HEK293 (cell line): ENCODE results near the gene RNF126.

Experiments
- CTCF ChIA-PET: fragments of 350-600 bp; formaldehyde crosslinking; extraction: SDS; loops from one replicate; lab custom pipeline; 2021; ENCODE audit warnings: antibody characterized with exemption; lab: Yijun Ruan, JAX
- POLR2A ChIA-PET: fragments of 300-600 bp; formaldehyde crosslinking; extraction: SDS; loops from one replicate; lab custom pipeline; 2020; ENCODE audit warnings: antibody characterized with exemption, inconsistent platforms; lab: Yijun Ruan, JAX
- H3K27ac ChIP-seq: fragments of 200-500 bp; sonication (Bioruptor generic); 2 replicates; pipeline ENCODE4 v1.5.1; 2014; ENCODE audit warnings: low read depth, low read length, control low read depth, inconsistent platforms; ENCODE audit errors: extremely low read depth
- H3K36me3 ChIP-seq, 2 experiments: fragments of 200-500 bp in 1 of 2; sonication (Bioruptor generic) in 1 of 2; 1 replicate in 1 of 2; 2 replicates in 1 of 2; pipeline ENCODE4 v1.5.1; 2014 to 2017; ENCODE audit warnings: inconsistent platforms in 2 of 2, low read length in 2 of 2; ENCODE audit not compliant: control insufficient read depth in 2 of 2, insufficient read depth in 1 of 2
- H3K4me1 ChIP-seq: fragments of 200-500 bp; sonication (Bioruptor generic); 2 replicates; pipeline ENCODE4 v1.5.1; 2014; ENCODE audit warnings: mild to moderate bottlenecking, low read length, inconsistent platforms; ENCODE audit not compliant: control insufficient read depth, insufficient read depth
- H3K4me3 ChIP-seq: 2 replicates; pipeline ENCODE4 v1.5.1; 2011; ENCODE audit warnings: low read depth, mild to moderate bottlenecking, control low read depth, low read length, moderate library complexity
- H3K9me3 ChIP-seq: fragments of 200-500 bp; sonication (Bioruptor generic); 2 replicates; pipeline ENCODE4 v1.5.1; 2014; ENCODE audit warnings: low read depth, low read length, inconsistent platforms; ENCODE audit not compliant: control insufficient read depth, insufficient read depth
- GLIS1 ChIP-seq: fragments of 450-650 bp; formaldehyde crosslinking; IDR thresholded peaks from 2 replicates; pipeline ENCODE4 v1.5.1; 2016; ENCODE audit warnings: missing biosample characterization, missing genetic modification characterization
- HOXC10 ChIP-seq: sonication (generic); formaldehyde crosslinking; IDR thresholded peaks from 2 replicates; pipeline ENCODE4 v1.8.1; 2023; ENCODE audit warnings: mild to moderate bottlenecking, missing genetic modification reagents
- KLF1 ChIP-seq: fragments of 450-650 bp; formaldehyde crosslinking; IDR thresholded peaks from 2 replicates; pipeline ENCODE4 v1.5.1; 2016; ENCODE audit warnings: missing biosample characterization, missing genetic modification characterization
- KLF10 ChIP-seq: fragments of 450-650 bp; IDR thresholded peaks from 2 replicates; pipeline ENCODE4 v1.5.1; 2018; ENCODE audit warnings: missing biosample characterization, mild to moderate bottlenecking, missing genetic modification characterization
- KLF16 ChIP-seq: fragments of 450-650 bp; formaldehyde crosslinking; IDR thresholded peaks from 2 replicates; pipeline ENCODE4 v1.5.1; 2017; ENCODE audit warnings: missing biosample characterization, missing genetic modification characterization
- KLF7 ChIP-seq: fragments of 450-650 bp; formaldehyde crosslinking; IDR thresholded peaks from 2 replicates; pipeline ENCODE4 v1.5.1; 2016; ENCODE audit warnings: missing biosample characterization, missing genetic modification characterization, borderline replicate concordance
- KLF8 ChIP-seq: fragments of 450-650 bp; formaldehyde crosslinking; IDR thresholded peaks from 2 replicates; pipeline ENCODE4 v1.5.1; 2016; ENCODE audit warnings: missing biosample characterization, missing genetic modification characterization
- KLF9 ChIP-seq: fragments of 450-650 bp; formaldehyde crosslinking; IDR thresholded peaks from 2 replicates; pipeline ENCODE4 v1.5.1; 2016; ENCODE audit warnings: missing biosample characterization, missing genetic modification characterization, low read depth
- SP2 ChIP-seq: fragments of 450-650 bp; formaldehyde crosslinking; IDR thresholded peaks from 2 replicates; pipeline ENCODE4 v1.5.1; 2016; ENCODE audit warnings: missing biosample characterization, missing genetic modification characterization
- SP3 ChIP-seq: fragments of 450-650 bp; formaldehyde crosslinking; IDR thresholded peaks from 2 replicates; pipeline ENCODE4 v1.5.1; 2016; ENCODE audit warnings: missing biosample characterization, missing genetic modification characterization
- SP7 ChIP-seq: fragments of 450-650 bp; formaldehyde crosslinking; IDR thresholded peaks from 2 replicates; pipeline ENCODE4 v1.5.1; 2016; ENCODE audit warnings: missing biosample characterization, missing genetic modification characterization
- ZBTB8A ChIP-seq: fragments of 450-650 bp; formaldehyde crosslinking; IDR thresholded peaks from 2 replicates; pipeline ENCODE4 v1.5.1; 2016; ENCODE audit warnings: missing biosample characterization, missing genetic modification characterization
- ZEB2 ChIP-seq: fragments of 450-650 bp; formaldehyde crosslinking; IDR thresholded peaks from 2 replicates; pipeline ENCODE4 v1.5.1; 2016; ENCODE audit warnings: missing biosample characterization, missing genetic modification characterization
- ZFP37 ChIP-seq: fragments of 450-650 bp; formaldehyde crosslinking; IDR thresholded peaks from 2 replicates; pipeline ENCODE4 v1.5.1; 2016; ENCODE audit warnings: missing biosample characterization, missing genetic modification characterization
- ZNF112 ChIP-seq: fragments of 450-650 bp; formaldehyde crosslinking; IDR thresholded peaks from 2 replicates; pipeline ENCODE4 v1.5.0; 2017; ENCODE audit warnings: missing biosample characterization, missing genetic modification characterization
- ZNF19 ChIP-seq: fragments of 450-650 bp; formaldehyde crosslinking; IDR thresholded peaks from 2 replicates; pipeline ENCODE4; 2016; ENCODE audit warnings: missing biosample characterization, missing genetic modification characterization, low read depth
- ZNF2 ChIP-seq: fragments of 450-650 bp; formaldehyde crosslinking; IDR thresholded peaks from 2 replicates; pipeline ENCODE4 v1.5.1; 2016; ENCODE audit warnings: missing biosample characterization, missing genetic modification characterization
- ZNF239 ChIP-seq: fragments of 450-650 bp; formaldehyde crosslinking; IDR thresholded peaks from 2 replicates; pipeline ENCODE4 v1.5.1; 2016; ENCODE audit warnings: missing biosample characterization, missing genetic modification characterization
- ZNF335 ChIP-seq: fragments of 450-650 bp; formaldehyde crosslinking; conservative IDR thresholded peaks from 2 replicates; pipeline ENCODE4 v1.5.1; 2016; ENCODE audit warnings: missing biosample characterization, missing genetic modification characterization
- ZNF629 ChIP-seq: fragments of 450-650 bp; formaldehyde crosslinking; IDR thresholded peaks from 2 replicates; pipeline ENCODE4 v1.5.1; 2017; ENCODE audit warnings: missing biosample characterization, missing genetic modification characterization
- ZNF664 ChIP-seq: fragments of 450-650 bp; formaldehyde crosslinking; IDR thresholded peaks from 2 replicates; pipeline ENCODE4 v1.5.1; 2016; ENCODE audit warnings: missing biosample characterization, missing genetic modification characterization
- ZNF768 ChIP-seq: fragments of 450-650 bp; formaldehyde crosslinking; IDR thresholded peaks from 2 replicates; pipeline ENCODE4 v1.5.1; 2018; ENCODE audit warnings: missing biosample characterization, mild to moderate bottlenecking, missing genetic modification characterization
- ZXDB ChIP-seq: fragments of 450-650 bp; formaldehyde crosslinking; IDR thresholded peaks from 2 replicates; pipeline ENCODE4 v1.5.1; 2016; ENCODE audit warnings: missing biosample characterization, missing genetic modification characterization
- TF ChIP-seq, protein P1 (sequence below): fragments of 450-650 bp; formaldehyde crosslinking; IDR thresholded peaks from 2 replicates; pipeline ENCODE4 v1.5.1; 2016; ENCODE audit warnings: missing biosample characterization, missing genetic modification characterization
- TF ChIP-seq, protein P2 (sequence below): fragments of 450-650 bp; formaldehyde crosslinking; IDR thresholded peaks from 2 replicates; pipeline ENCODE4 v1.5.1; 2016; ENCODE audit warnings: missing biosample characterization, missing genetic modification characterization
- TF ChIP-seq, protein P3 (sequence below): fragments of 450-650 bp; IDR thresholded peaks from 2 replicates; pipeline ENCODE4 v1.5.1; 2018; ENCODE audit warnings: missing biosample characterization, missing genetic modification characterization

RNF126 gene

DNA sequence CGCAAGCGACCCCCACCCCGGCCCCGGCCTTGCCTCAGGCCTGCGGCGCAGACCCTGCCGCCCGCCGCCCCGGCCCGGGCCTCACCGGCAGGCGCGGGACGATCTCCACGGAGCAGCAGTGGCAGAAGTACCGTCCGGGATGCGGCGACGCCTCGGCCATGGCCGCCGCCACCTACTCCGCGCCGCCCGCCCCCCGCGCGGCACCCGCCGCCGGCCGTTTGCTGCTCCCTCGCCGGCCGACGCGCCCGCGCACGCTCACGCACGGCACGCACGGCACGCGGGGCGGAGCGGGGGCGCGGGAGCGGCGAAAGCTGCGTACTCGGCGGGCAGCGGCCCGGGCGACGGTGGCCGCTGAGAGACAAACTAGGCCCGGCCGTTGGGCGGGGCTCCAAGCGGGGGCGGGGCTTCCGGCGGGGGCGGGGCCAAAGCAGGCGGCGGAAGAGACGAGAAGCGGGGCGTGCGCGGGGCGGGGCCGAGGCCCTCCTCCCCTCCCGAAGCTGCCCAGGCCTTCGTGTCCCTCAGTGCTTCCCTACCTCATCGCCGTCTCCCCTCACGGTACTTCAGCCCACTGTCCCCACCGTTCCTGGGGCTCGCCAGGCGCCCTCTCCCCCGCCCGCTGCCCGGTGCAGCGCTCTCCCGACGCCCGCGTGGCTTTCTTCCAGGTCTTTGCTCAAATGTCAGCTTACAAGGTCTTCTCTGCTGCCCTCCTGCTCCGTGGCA lies at the start of gene RNF126:
TSS of gene RNF126 (minus strand) at position 253 of the 720 bp plus-strand sequence. CDS start at position 160, 93 bp downstream.
- Histone ChIP-seq H3K9me3 (no peaks in the 10 kb centered on the region), H3K4me1 (peaks cover 9% of the 10 kb centered on the region), H3K4me3 (peak within 1 kb of the TSS; percentile 86), H3K27ac (peak within 1 kb of the TSS; percentile 94), H3K36me3 (peaks cover 0 to 27% of the 10 kb centered on the region in 2 experiments; a peak in 1 of 3 replicates)
- 0 out of 2 replicates have a peak, but pooled peaks have one; percentile 37 for TF ChIP-seq ZNF2
- no peak for TF ChIP-seq ZNF112 (tag by site-specific recombination)
- 0 out of 2 replicates have a peak, but pooled peaks have one; percentile 64 for TF ChIP-seq HOXC10
- TF ChIP-seq ZNF19 (tag by site-specific recombination) = no peak
- TF ChIP-seq KLF16 (tag by site-specific recombination) = 0 out of 2 replicates have a peak, but pooled peaks have one; percentile 39
- TF ChIP-seq, protein P1, sequence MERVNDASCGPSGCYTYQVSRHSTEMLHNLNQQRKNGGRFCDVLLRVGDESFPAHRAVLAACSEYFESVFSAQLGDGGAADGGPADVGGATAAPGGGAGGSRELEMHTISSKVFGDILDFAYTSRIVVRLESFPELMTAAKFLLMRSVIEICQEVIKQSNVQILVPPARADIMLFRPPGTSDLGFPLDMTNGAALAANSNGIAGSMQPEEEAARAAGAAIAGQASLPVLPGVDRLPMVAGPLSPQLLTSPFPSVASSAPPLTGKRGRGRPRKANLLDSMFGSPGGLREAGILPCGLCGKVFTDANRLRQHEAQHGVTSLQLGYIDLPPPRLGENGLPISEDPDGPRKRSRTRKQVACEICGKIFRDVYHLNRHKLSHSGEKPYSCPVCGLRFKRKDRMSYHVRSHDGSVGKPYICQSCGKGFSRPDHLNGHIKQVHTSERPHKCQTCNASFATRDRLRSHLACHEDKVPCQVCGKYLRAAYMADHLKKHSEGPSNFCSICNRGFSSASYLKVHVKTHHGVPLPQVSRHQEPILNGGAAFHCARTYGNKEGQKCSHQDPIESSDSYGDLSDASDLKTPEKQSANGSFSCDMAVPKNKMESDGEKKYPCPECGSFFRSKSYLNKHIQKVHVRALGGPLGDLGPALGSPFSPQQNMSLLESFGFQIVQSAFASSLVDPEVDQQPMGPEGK (tag by site-specific recombination) = peak; percentile 69
- peak; percentile 68 for TF ChIP-seq SP3 (tag by site-specific recombination)
- peak; percentile 28; the same call in 1 of the 2 replicates for TF ChIP-seq ZEB2
- peak; percentile 41 for TF ChIP-seq ZNF335 (tag by site-specific recombination)
- peak; percentile 81 for TF ChIP-seq KLF9
- no peak for TF ChIP-seq ZNF664 (tag by site-specific recombination)
- TF ChIP-seq KLF1 (tag by site-specific recombination) = peak; percentile 31; the same call in 1 of the 2 replicates
- TF ChIP-seq KLF7 (tag by site-specific recombination) = 0 out of 2 replicates have a peak, but pooled peaks have one; percentile 44
- 0 out of 2 replicates have a peak, but pooled peaks have one; percentile 7 for TF ChIP-seq GLIS1 (tag by site-specific recombination)
- no peak for TF ChIP-seq ZNF239 (tag by site-specific recombination)
- TF ChIP-seq ZFP37 = no peak
- TF ChIP-seq, protein P2, sequence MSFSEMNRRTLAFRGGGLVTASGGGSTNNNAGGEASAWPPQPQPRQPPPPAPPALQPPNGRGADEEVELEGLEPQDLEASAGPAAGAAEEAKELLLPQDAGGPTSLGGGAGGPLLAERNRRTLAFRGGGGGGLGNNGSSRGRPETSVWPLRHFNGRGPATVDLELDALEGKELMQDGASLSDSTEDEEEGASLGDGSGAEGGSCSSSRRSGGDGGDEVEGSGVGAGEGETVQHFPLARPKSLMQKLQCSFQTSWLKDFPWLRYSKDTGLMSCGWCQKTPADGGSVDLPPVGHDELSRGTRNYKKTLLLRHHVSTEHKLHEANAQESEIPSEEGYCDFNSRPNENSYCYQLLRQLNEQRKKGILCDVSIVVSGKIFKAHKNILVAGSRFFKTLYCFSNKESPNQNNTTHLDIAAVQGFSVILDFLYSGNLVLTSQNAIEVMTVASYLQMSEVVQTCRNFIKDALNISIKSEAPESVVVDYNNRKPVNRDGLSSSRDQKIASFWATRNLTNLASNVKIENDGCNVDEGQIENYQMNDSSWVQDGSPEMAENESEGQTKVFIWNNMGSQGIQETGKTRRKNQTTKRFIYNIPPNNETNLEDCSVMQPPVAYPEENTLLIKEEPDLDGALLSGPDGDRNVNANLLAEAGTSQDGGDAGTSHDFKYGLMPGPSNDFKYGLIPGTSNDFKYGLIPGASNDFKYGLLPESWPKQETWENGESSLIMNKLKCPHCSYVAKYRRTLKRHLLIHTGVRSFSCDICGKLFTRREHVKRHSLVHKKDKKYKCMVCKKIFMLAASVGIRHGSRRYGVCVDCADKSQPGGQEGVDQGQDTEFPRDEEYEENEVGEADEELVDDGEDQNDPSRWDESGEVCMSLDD (tag by site-specific recombination) = 0 out of 2 replicates have a peak, but pooled peaks have one; percentile 17
- peak; percentile 65 for TF ChIP-seq ZBTB8A
- 0 out of 2 replicates have a peak, but pooled peaks have one; percentile 27 for TF ChIP-seq ZXDB (tag by site-specific recombination)
- TF ChIP-seq KLF10 (tag by site-specific recombination) = peak; percentile 41; the same call in 1 of the 2 replicates
- TF ChIP-seq, protein P3, sequence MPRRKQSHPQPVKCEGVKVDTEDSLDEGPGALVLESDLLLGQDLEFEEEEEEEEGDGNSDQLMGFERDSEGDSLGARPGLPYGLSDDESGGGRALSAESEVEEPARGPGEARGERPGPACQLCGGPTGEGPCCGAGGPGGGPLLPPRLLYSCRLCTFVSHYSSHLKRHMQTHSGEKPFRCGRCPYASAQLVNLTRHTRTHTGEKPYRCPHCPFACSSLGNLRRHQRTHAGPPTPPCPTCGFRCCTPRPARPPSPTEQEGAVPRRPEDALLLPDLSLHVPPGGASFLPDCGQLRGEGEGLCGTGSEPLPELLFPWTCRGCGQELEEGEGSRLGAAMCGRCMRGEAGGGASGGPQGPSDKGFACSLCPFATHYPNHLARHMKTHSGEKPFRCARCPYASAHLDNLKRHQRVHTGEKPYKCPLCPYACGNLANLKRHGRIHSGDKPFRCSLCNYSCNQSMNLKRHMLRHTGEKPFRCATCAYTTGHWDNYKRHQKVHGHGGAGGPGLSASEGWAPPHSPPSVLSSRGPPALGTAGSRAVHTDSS (tag by site-specific recombination) = no peak
- TF ChIP-seq SP7 (tag by site-specific recombination) = peak; percentile 19; the same call in 1 of the 2 replicates
- TF ChIP-seq ZNF768 = no peak
- peak; percentile 89 for TF ChIP-seq KLF8
- 0 out of 2 replicates have a peak, but pooled peaks have one; percentile 27 for TF ChIP-seq ZNF629 (tag by site-specific recombination)
- TF ChIP-seq SP2 (tag by site-specific recombination) = peak; percentile 71
- ChIA-PET CTCF (interaction anchor here (0.7 to 1.5 kb wide), 6 partner anchors 71 to 109 kb away, joined by 3 to 9 read pairs (median 3); no protein-coding TSS in a partner anchor), POLR2A (interaction anchor here (0.5 to 1.5 kb wide), 12 partner anchors 8 to 1805 kb away, joined by 3 to 8 read pairs (median 4); partner anchors contain the start of gene WDR18)
